ENCODE results near the gene TMEM18. TPM values are rescaled to one million over a fixed set of nuclear protein-coding genes. Genes with fewer than 3 reads are reported as not detected.
A peak's percentile ranks its signal among the peaks of the same experiment; 100 is the strongest.

The TMEM18 gene
- total and polyA plus RNA-seq, 2 of the 4 experiments (the other 2 are of a cell fraction) = 15.2 to 30.2 TPM

DNA sequence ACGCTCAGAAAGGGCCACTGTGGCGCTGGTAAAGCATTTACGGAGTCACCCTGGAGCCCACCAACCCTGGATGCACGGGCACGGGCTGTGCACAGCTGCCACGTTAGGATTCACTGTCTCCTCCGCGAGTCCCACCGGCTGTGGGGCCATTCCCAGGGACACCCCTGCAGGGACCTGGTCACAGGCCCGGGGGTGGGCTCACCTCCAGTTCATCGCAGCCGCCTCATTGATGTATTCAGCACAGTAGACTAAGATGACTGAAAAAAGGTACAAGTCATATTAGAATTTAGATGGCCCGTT, 4.7 kb downstream of the TMEM18 start:
- dilution Hi-C loops (cut with HindIII; ENCODE audit: low sequenced_read_pairs, unreplicated experiment) = no loop called here
- intact Hi-C loops (cut with micrococcal nuclease) = no loop called here
- Histone ChIP-seq H4K8ac (ENCODE audit: low read depth in 2 of 2, low read length in 2 of 2) (no peak overlapping the region), H4K91ac (ENCODE audit: insufficient read depth, low read depth, low read length) (no peak overlapping the region), H3K27ac (ENCODE audit: insufficient read depth, low read length) (no peak overlapping the region), H3K79me1 (ENCODE audit: low read depth in 1 of 2, low read length in 2 of 2) (peaks cover 23 to 52% of the 10 kb centered on the region in 2 experiments; a peak in 3 of 4 replicates), H3K36me3 (ENCODE audit: control insufficient read depth, insufficient read depth, low read length) (peaks cover 13% of the 10 kb centered on the region), H3K9me1 (ENCODE audit: insufficient read depth, low read length) (peaks cover 21% of the 10 kb centered on the region), H3K4me1 (ENCODE audit: control insufficient read depth, insufficient read depth, low read length) (peaks cover 23% of the 10 kb centered on the region), H2BK120ac (ENCODE audit: low read depth, low read length) (no peak overlapping the region), H3K23ac (ENCODE audit: low read depth, low read length) (no peak overlapping the region), H2BK15ac (ENCODE audit: low read depth, low read length) (no peak overlapping the region), H4K20me1 (ENCODE audit: insufficient read depth, low read length) (no peaks in the 10 kb centered on the region; the same call in 1 of the 2 replicates), H3K27me3 (ENCODE audit: control insufficient read depth, insufficient read depth, low read length) (no peaks in the 10 kb centered on the region), H3K14ac (replicated peaks; ENCODE audit: low read depth, low read length) (no peak overlapping the region), H4K5ac (ENCODE audit: low read depth, low read length) (no peak overlapping the region), H3K18ac (ENCODE audit: low read depth, low read length) (no peak overlapping the region), H3K4ac (ENCODE audit: low read depth, low read length) (no peak overlapping the region), H3K4me2 (ENCODE audit: low read depth, low read length) (no peak overlapping the region), H3K56ac (ENCODE audit: extremely low read depth, insufficient read depth, low read length) (no peak overlapping the region), H2BK5ac (ENCODE audit: low read depth, low read length, poor library complexity, severe bottlenecking) (no peak overlapping the region), H3K9me3 (ENCODE audit: control insufficient read depth, insufficient read depth, low read length) (no peaks in the 10 kb centered on the region), H3K9ac (ENCODE audit: low read depth, low read length) (no peak overlapping the region), H2AK5ac (ENCODE audit: low read depth, low read length) (no peak overlapping the region), H3K4me3 (ENCODE audit: insufficient read depth, low read depth, low read length) (no peak overlapping the region), H2AFZ (replicated peaks; ENCODE audit: low read length, poor library complexity) (peak overlapping the region; percentile 30), H2BK20ac (ENCODE audit: low read depth, low read length) (no peak overlapping the region), H2AK9ac (replicated peaks; ENCODE audit: low read depth, low read length, poor library complexity) (peak overlapping the region; percentile 59)
- ChIA-PET CTCF (no interaction called here), POLR2A (ENCODE audit: unreplicated experiment) (no interaction called here)
- BruUV-seq (replicated peaks) = no TSS peak
- ATAC-seq (ENCODE audit: low read depth) (no peak), DNase-seq (no peak)
- TF ChIP-seq, protein P1, sequence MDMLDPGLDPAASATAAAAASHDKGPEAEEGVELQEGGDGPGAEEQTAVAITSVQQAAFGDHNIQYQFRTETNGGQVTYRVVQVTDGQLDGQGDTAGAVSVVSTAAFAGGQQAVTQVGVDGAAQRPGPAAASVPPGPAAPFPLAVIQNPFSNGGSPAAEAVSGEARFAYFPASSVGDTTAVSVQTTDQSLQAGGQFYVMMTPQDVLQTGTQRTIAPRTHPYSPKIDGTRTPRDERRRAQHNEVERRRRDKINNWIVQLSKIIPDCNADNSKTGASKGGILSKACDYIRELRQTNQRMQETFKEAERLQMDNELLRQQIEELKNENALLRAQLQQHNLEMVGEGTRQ (IDR thresholded peaks at IDR 0.05; ENCODE audit: low read depth, low read length) = no peak
- TF ChIP-seq MAZ (IDR thresholded peaks at IDR 0.05; ENCODE audit: borderline replicate concordance, low read depth, low read length) (no peak), NFE2L2 (IDR thresholded peaks at IDR 0.05; ENCODE audit: low read depth, low read length) (no peak), RCOR1 (IDR thresholded peaks at IDR 0.05; ENCODE audit: insufficient replicate concordance, low read length) (no peak), CHD1 (IDR thresholded peaks at IDR 0.05; ENCODE audit: low read depth, low read length) (no peak), RFX5 (IDR thresholded peaks at IDR 0.05; ENCODE audit: low read depth, low read length) (no peak), MAFK (IDR thresholded peaks at IDR 0.05; ENCODE audit: low read depth, low read length) (no peak), RAD21 (IDR thresholded peaks at IDR 0.05; ENCODE audit: low read length) (no peak), POLR2A (IDR thresholded peaks at IDR 0.05; ENCODE audit: low read depth, low read length) (no peak), SMC3 (IDR thresholded peaks at IDR 0.05; ENCODE audit: low read depth, low read length) (no peak), MXI1 (IDR thresholded peaks at IDR 0.05; ENCODE audit: borderline replicate concordance, low read depth, low read length) (no peak), CEBPB (IDR thresholded peaks at IDR 0.05; ENCODE audit: low read depth, low read length) (no peak), FOS (IDR thresholded peaks at IDR 0.05; ENCODE audit: low read depth, low read length) (no peak), BHLHE40 (IDR thresholded peaks at IDR 0.05; ENCODE audit: low read depth, low read length) (no peak)
- TF ChIP-seq, protein P2, sequence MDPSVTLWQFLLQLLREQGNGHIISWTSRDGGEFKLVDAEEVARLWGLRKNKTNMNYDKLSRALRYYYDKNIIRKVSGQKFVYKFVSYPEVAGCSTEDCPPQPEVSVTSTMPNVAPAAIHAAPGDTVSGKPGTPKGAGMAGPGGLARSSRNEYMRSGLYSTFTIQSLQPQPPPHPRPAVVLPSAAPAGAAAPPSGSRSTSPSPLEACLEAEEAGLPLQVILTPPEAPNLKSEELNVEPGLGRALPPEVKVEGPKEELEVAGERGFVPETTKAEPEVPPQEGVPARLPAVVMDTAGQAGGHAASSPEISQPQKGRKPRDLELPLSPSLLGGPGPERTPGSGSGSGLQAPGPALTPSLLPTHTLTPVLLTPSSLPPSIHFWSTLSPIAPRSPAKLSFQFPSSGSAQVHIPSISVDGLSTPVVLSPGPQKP (IDR thresholded peaks at IDR 0.05; ENCODE audit: borderline replicate concordance, low read depth, low read length) = no peak
- 98% methylated on average over 6 of the region's 13 CpGs; no CpG with 5 or more reads in 1 of the 2 experiments for WGBS, 2 experiments (ENCODE audit: extremely low coverage in 2 of 2, insufficient read length in 1 of 2)
- in situ Hi-C loops (cut with MboI; ENCODE audit: low sequenced_read_pairs) = loop anchor here (10.0 kb wide), 1 partner anchor 1142 kb away; no protein-coding TSS in a partner anchor

Measured in IMR-90 (cell line).